ENCODE measurements around the gene OLIG1. TPM values are rescaled to one million over a fixed set of nuclear protein-coding genes. Genes with fewer than 3 reads are reported as not detected.

The OLIG1 gene
- total RNA-seq, 1 experiment from 2014 or later: not detected

GRCh38 chr21:33101300-33101911 lies 31.5 kb downstream of the OLIG1 start:
- Histone ChIP-seq H3K4me1 (no peaks in the 10 kb centered on the region), H3K36me3 (ENCODE audit: control insufficient read depth, insufficient read depth, low read length) (no peaks in the 10 kb centered on the region), H3K9me3 (no peaks in the 10 kb centered on the region), H3K4me3 (ENCODE audit: low read depth, low read length) (no peak overlapping the region), H3K27me3 (replicated peaks; ENCODE audit: control insufficient read depth, insufficient read depth, low read length) (no peaks in the 10 kb centered on the region)
- Mint-ChIP-seq H3K36me3 (ENCODE audit: insufficient read depth, unreplicated experiment) (no peaks in the 10 kb centered on the region), H3K27me3 (ENCODE audit: insufficient read depth, unreplicated experiment) (peaks cover 20% of the 10 kb centered on the region), H3K4me3 (ENCODE audit: unreplicated experiment) (no peak overlapping the region), H3K9me3 (ENCODE audit: unreplicated experiment) (no peaks in the 10 kb centered on the region), H3K4me1 (ENCODE audit: low read depth, unreplicated experiment) (no peaks in the 10 kb centered on the region), H3K27ac (ENCODE audit: unreplicated experiment) (no peak overlapping the region)
- ChIA-PET POLR2A (no interaction called here), CTCF (no interaction called here)
- intact Hi-C loops (cut with micrococcal nuclease; ENCODE audit: unreplicated experiment): no loop called here
- TF ChIP-seq, protein P1, sequence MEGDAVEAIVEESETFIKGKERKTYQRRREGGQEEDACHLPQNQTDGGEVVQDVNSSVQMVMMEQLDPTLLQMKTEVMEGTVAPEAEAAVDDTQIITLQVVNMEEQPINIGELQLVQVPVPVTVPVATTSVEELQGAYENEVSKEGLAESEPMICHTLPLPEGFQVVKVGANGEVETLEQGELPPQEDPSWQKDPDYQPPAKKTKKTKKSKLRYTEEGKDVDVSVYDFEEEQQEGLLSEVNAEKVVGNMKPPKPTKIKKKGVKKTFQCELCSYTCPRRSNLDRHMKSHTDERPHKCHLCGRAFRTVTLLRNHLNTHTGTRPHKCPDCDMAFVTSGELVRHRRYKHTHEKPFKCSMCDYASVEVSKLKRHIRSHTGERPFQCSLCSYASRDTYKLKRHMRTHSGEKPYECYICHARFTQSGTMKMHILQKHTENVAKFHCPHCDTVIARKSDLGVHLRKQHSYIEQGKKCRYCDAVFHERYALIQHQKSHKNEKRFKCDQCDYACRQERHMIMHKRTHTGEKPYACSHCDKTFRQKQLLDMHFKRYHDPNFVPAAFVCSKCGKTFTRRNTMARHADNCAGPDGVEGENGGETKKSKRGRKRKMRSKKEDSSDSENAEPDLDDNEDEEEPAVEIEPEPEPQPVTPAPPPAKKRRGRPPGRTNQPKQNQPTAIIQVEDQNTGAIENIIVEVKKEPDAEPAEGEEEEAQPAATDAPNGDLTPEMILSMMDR (IDR thresholded peaks at IDR 0.05; ENCODE audit: insufficient read depth in 1 of 2, low read depth in 1 of 2, low read length in 1 of 2, severe bottlenecking in 1 of 2, unreplicated experiment in 1 of 2): no peak
- DNase-seq: no peak
- no TSS peak for BruUV-seq (replicated peaks)

GRCh38 chr21:33105088-33105487 lies 35.1 kb downstream of the OLIG1 start:
- peaks cover 32% of the 10 kb centered on the region for H3K27me3 Mint-ChIP-seq (ENCODE audit: insufficient read depth, unreplicated experiment)
- ChIA-PET CTCF (no interaction called here), POLR2A (no interaction called here)
- intact Hi-C loops (cut with micrococcal nuclease; ENCODE audit: unreplicated experiment): no loop called here
- TF ChIP-seq, protein P1 (IDR thresholded peaks at IDR 0.05; ENCODE audit: insufficient read depth in 1 of 2, low read depth in 1 of 2, low read length in 1 of 2, severe bottlenecking in 1 of 2, unreplicated experiment in 1 of 2): no peak
- H3K9me3 ChIP-seq: no peaks in the 10 kb centered on the region
- H3K36me3 Mint-ChIP-seq (ENCODE audit: insufficient read depth, unreplicated experiment): no peaks in the 10 kb centered on the region
- DNase-seq: no peak
- H3K4me3 ChIP-seq (ENCODE audit: low read depth, low read length): no peak overlapping the region
- no peaks in the 10 kb centered on the region for H3K27me3 ChIP-seq (replicated peaks; ENCODE audit: control insufficient read depth, insufficient read depth, low read length)
- no peaks in the 10 kb centered on the region for H3K9me3 Mint-ChIP-seq (ENCODE audit: unreplicated experiment)
- no peak overlapping the region for H3K4me3 Mint-ChIP-seq (ENCODE audit: unreplicated experiment)
- H3K36me3 ChIP-seq (ENCODE audit: control insufficient read depth, insufficient read depth, low read length): no peaks in the 10 kb centered on the region
- no peak overlapping the region for H3K27ac Mint-ChIP-seq (ENCODE audit: unreplicated experiment)
- BruUV-seq (replicated peaks): no TSS peak
- no peaks in the 10 kb centered on the region for H3K4me1 Mint-ChIP-seq (ENCODE audit: low read depth, unreplicated experiment)
- no peaks in the 10 kb centered on the region for H3K4me1 ChIP-seq

DNA sequence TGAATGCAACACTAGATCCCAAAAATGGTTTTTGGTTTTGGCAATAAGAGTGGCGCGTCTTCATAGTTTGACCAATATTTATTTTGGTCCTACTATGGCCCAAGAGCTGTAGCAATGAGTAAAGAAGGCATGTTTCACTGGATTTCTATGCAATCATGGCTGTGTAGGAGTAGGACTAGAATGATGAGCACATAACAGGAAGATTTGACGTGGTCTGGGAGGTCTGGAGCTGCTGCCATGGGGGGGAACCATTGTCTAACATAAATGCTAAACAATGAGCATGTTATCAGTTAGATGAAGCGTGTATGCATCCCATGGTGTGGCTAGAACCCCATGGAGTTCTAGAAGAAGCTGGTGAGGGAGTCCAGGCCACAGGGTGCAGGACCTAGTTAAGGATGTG lies 38.3 kb downstream of the OLIG1 start:
- peaks cover 48% of the 10 kb centered on the region for H3K27me3 Mint-ChIP-seq (ENCODE audit: insufficient read depth, unreplicated experiment)
- ChIA-PET CTCF (no interaction called here), POLR2A (no interaction called here)
- no peaks in the 10 kb centered on the region for H3K9me3 Mint-ChIP-seq (ENCODE audit: unreplicated experiment)
- H3K4me1 ChIP-seq: no peaks in the 10 kb centered on the region
- no peak overlapping the region for H3K4me3 ChIP-seq (ENCODE audit: low read depth, low read length)
- peaks cover 3% of the 10 kb centered on the region; the same call in 1 of the 2 replicates for H3K27me3 ChIP-seq (replicated peaks; ENCODE audit: control insufficient read depth, insufficient read depth, low read length)
- H3K36me3 ChIP-seq (ENCODE audit: control insufficient read depth, insufficient read depth, low read length): no peaks in the 10 kb centered on the region
- H3K4me3 Mint-ChIP-seq (ENCODE audit: unreplicated experiment): no peak overlapping the region
- intact Hi-C loops (cut with micrococcal nuclease; ENCODE audit: unreplicated experiment): no loop called here
- DNase-seq: no peak
- no peaks in the 10 kb centered on the region for H3K36me3 Mint-ChIP-seq (ENCODE audit: insufficient read depth, unreplicated experiment)
- BruUV-seq (replicated peaks): no TSS peak
- H3K4me1 Mint-ChIP-seq (ENCODE audit: low read depth, unreplicated experiment): no peaks in the 10 kb centered on the region
- TF ChIP-seq, protein P1 (IDR thresholded peaks at IDR 0.05; ENCODE audit: insufficient read depth in 1 of 2, low read depth in 1 of 2, low read length in 1 of 2, severe bottlenecking in 1 of 2, unreplicated experiment in 1 of 2): no peak
- H3K9me3 ChIP-seq: no peaks in the 10 kb centered on the region
- H3K27ac Mint-ChIP-seq (ENCODE audit: unreplicated experiment): no peak overlapping the region
